K562 (cell line): ENCODE measurements around the gene RNF103. TPM values are rescaled to one million over a fixed set of nuclear protein-coding genes. Genes with fewer than 3 reads are reported as not detected.

Experiments
- CBFA2T3 ChIP-seq: fragments of 450-650 bp; IDR thresholded peaks from 2 replicates; pipeline ENCODE4 v1.6.1; 2017
- CEBPZ ChIP-seq: fragments of 150-350 bp; IDR thresholded peaks from 2 replicates; pipeline ENCODE4 v1.6.1; 2014; ENCODE audit warnings: low read depth, mild to moderate bottlenecking, low read length, borderline replicate concordance
- FOXK1 ChIP-seq: sonication (generic); formaldehyde crosslinking; IDR thresholded peaks from 2 replicates; pipeline ENCODE4 v1.8.0; 2022; ENCODE audit warnings: missing genetic modification reagents, mild to moderate bottlenecking, borderline replicate concordance
- GATAD2A ChIP-seq: fragments of 450-650 bp; IDR thresholded peaks from 2 replicates; pipeline ENCODE4 v1.6.1; 2017
- GTF2A2 ChIP-seq: IDR thresholded peaks from 2 replicates; pipeline ENCODE4 v1.6.1; 2016; ENCODE audit warnings: mild to moderate bottlenecking, missing genetic modification characterization, missing compliant biosample characterization
- HDAC8 ChIP-seq: fragments of 450-650 bp; IDR thresholded peaks from 2 replicates; pipeline ENCODE4 v1.6.1; 2016; ENCODE audit warnings: mild to moderate bottlenecking, missing genetic modification characterization, moderate library complexity, missing compliant biosample characterization
- MCM3 ChIP-seq: fragments of 450-650 bp; IDR thresholded peaks from 2 replicates; pipeline ENCODE4 v1.6.1; 2016
- MIER1 ChIP-seq: fragments of 450-650 bp; IDR thresholded peaks from 2 replicates; pipeline ENCODE4 v1.6.1; 2016; ENCODE audit warnings: antibody characterized with exemption, mild to moderate bottlenecking, low read depth
- NFIC ChIP-seq: fragments of 450-650 bp; IDR thresholded peaks from 2 replicates; pipeline ENCODE4 v1.6.1; 2017; ENCODE audit warnings: mild to moderate bottlenecking, inconsistent platforms
- NR3C1 ChIP-seq: sonication (generic); formaldehyde crosslinking; IDR thresholded peaks from 2 replicates; pipeline ENCODE4 v1.8.1; 2022; ENCODE audit warnings: missing genetic modification reagents
- PRMT5 ChIP-seq: sonication (generic); formaldehyde crosslinking; IDR thresholded peaks from 2 replicates; pipeline ENCODE4 v1.5.0; 2020; ENCODE audit warnings: missing genetic modification reagents
- PTRF ChIP-seq: fragments of 450-650 bp; IDR thresholded peaks from 2 replicates; pipeline ENCODE4 v1.6.1; 2016; ENCODE audit warnings: mild to moderate bottlenecking, missing genetic modification characterization, missing compliant biosample characterization
- RBFOX2 ChIP-seq: fragments of 200-400 bp; formaldehyde crosslinking; IDR thresholded peaks from 2 replicates; pipeline ENCODE4 v1.6.1; 2017; ENCODE audit warnings: low read depth, mild to moderate bottlenecking, low read length, moderate library complexity
- SMARCB1 ChIP-seq: IDR thresholded peaks from 2 replicates; pipeline ENCODE4 v1.6.1; 2011; ENCODE audit warnings: improper control_type of control experiment, low read depth; ENCODE audit not compliant: insufficient read length
- SRSF9 ChIP-seq: fragments of 200-400 bp; formaldehyde crosslinking; IDR thresholded peaks from 2 replicates; pipeline ENCODE4 v1.6.1; 2017; ENCODE audit warnings: low read depth, low read length, borderline replicate concordance
- STAT6 ChIP-seq: sonication (generic); formaldehyde crosslinking; IDR thresholded peaks from 2 replicates; pipeline ENCODE4 v1.8.1; 2023; ENCODE audit warnings: mild to moderate bottlenecking, missing genetic modification reagents
- TBP ChIP-seq: optimal IDR thresholded peaks from 2 replicates; pipeline ENCODE3; 2011; ENCODE audit warnings: low read depth, low read length, improper control_type of control experiment
- TCF3 ChIP-seq: sonication (generic); formaldehyde crosslinking; IDR thresholded peaks from 2 replicates; pipeline ENCODE4 v1.4.0; 2020; ENCODE audit warnings: mild to moderate bottlenecking, missing genetic modification reagents
- TEAD1 ChIP-seq, 2 experiments: fragments of 450-650 bp in 1 of 2; sonication (generic) in 1 of 2; formaldehyde crosslinking; IDR thresholded peaks; 2 replicates each; pipeline versions ENCODE4 v1.4.0 to v1.8.0; 2020 to 2022; ENCODE audit warnings: mild to moderate bottlenecking in 2 of 2, missing genetic modification reagents in 1 of 2
- THRB ChIP-seq: fragments of 450-650 bp; formaldehyde crosslinking; conservative IDR thresholded peaks from 2 replicates; pipeline ENCODE4 v1.4.0; 2022; ENCODE audit warnings: mild to moderate bottlenecking, missing genetic modification characterization
- TRIM28 ChIP-seq: fragments of 450-650 bp; IDR thresholded peaks from 2 replicates; pipeline ENCODE4 v1.6.1; 2017
- YBX1 ChIP-seq: fragments of 450-650 bp; IDR thresholded peaks from 2 replicates; pipeline ENCODE4 v1.7.1; 2016; ENCODE audit warnings: mild to moderate bottlenecking
- ZFPM2 ChIP-seq: fragments of 250-450 bp; sonication (Bioruptor Pico); IDR thresholded peaks from 2 replicates; pipeline ENCODE4 v1.5.1; 2022; ENCODE audit warnings: mild to moderate bottlenecking
- ZKSCAN8 ChIP-seq: fragments of 200-800 bp; sonication (Bioruptor generic); IDR thresholded peaks from 2 replicates; pipeline ENCODE4 v1.6.1; 2016; ENCODE audit warnings: missing genetic modification characterization, missing compliant biosample characterization
- ZNF12 ChIP-seq: sonication (generic); formaldehyde crosslinking; IDR thresholded peaks from 2 replicates; pipeline ENCODE4 v1.4.0; 2020; ENCODE audit warnings: mild to moderate bottlenecking, missing genetic modification reagents
- ZNF41 ChIP-seq: fragments of 250-450 bp; sonication (Bioruptor Pico); conservative IDR thresholded peaks from 2 replicates; pipeline ENCODE4 v1.4.0; 2020; ENCODE audit warnings: mild to moderate bottlenecking
- polyA plus RNA-seq, 8 experiments: library from polyadenylated mRNA; depleted of rRNA in 4 of 8; stranded (reverse) in 5 of 8; unstranded in 3 of 8; fragments of >200 nt; fragmentation: Nextera tagmentation in 2 of 8; fragmentation: Illumina TruSeq in 1 of 8; extraction: Ambion mirVana in 2 of 8; extraction: Trizol in 1 of 8; gene quantifications; 2 replicates each; pipeline versions ENCODE4 v1.2.1 to v1.2.3, GENCODE V29; 2011 to 2014; ENCODE audit warnings: inconsistent platforms in 1 of 8, missing spikeins in 1 of 8
- total RNA-seq, 7 experiments: library from RNA; depleted of rRNA in 6 of 7; stranded (reverse); fragments of >200 nt in 6 of 7; fragmentation: Illumina TruSeq in 2 of 7; extraction: Trizol in 2 of 7; gene quantifications; 2 replicates each; pipeline versions ENCODE4 v1.2.1 to v1.2.3, GENCODE V29; 2011 to 2021; ENCODE audit warnings: low replicate concordance in 1 of 7

Gene RNF103
- total and polyA plus RNA-seq, 9 of the 15 experiments (the other 6 are each of a cell fraction or from before 2014, with no cell fraction given): 1.2 to 6.8 (median 4.6) TPM

GRCh38 chr2:86563650-86564061 lies 60.0 kb downstream of the RNF103 start (continued):
- TF ChIP-seq MCM3 (no peak), MIER1 (peak; percentile 60; the same call in 1 of the 2 replicates), PTRF (tag) (0 out of 2 replicates have a peak, but pooled peaks have one; percentile 24), TRIM28 (peak; percentile 16; the same call in 1 of the 2 replicates), YBX1 (no peak), HDAC8 (tag) (no peak), NR3C1 (CRISPR knock-in tag) (no peak), RBFOX2 (no peak), CEBPZ (no peak), TEAD1 (CRISPR knock-in tag; IDR thresholded peaks at IDR 0.05) (peak in 1 of 2 experiments; percentile 52; a peak in 1 of 4 replicates), NFIC (no peak), PRMT5 (CRISPR knock-in tag) (no peak), GTF2A2 (tag) (no peak), ZFPM2 (CRISPR knock-in tag) (no peak), GATAD2A (no peak), ZNF12 (CRISPR knock-in tag) (no peak), ZNF41 (peak; percentile 64; the same call in 1 of the 2 replicates), ZKSCAN8 (CRISPR knock-in tag) (no peak), FOXK1 (CRISPR knock-in tag) (no peak), TCF3 (CRISPR knock-in tag) (no peak), THRB (CRISPR knock-in tag) (0 out of 2 replicates have a peak, but pooled peaks have one; percentile 61), TBP (no peak), STAT6 (no peak), SRSF9 (no peak), SMARCB1 (no peak), CBFA2T3 (no peak)
